HEK293 (cell line): ENCODE measurements around the gene HSPB2.

ENCODE experiments used
- CTCF ChIA-PET: fragments of 350-600 bp; formaldehyde crosslinking; extraction: SDS; loops from one replicate; lab custom pipeline; 2021; ENCODE audit warnings: antibody characterized with exemption; lab: Yijun Ruan, JAX
- POLR2A ChIA-PET: fragments of 300-600 bp; formaldehyde crosslinking; extraction: SDS; loops from one replicate; lab custom pipeline; 2020; ENCODE audit warnings: antibody characterized with exemption, inconsistent platforms; lab: Yijun Ruan, JAX
- H3K27ac ChIP-seq: fragments of 200-500 bp; sonication (Bioruptor generic); 2 replicates; pipeline ENCODE4 v1.5.1; 2014; ENCODE audit warnings: low read depth, low read length, control low read depth, inconsistent platforms; ENCODE audit errors: extremely low read depth
- H3K36me3 ChIP-seq, 2 experiments: fragments of 200-500 bp in 1 of 2; sonication (Bioruptor generic) in 1 of 2; 1 replicate in 1 of 2; 2 replicates in 1 of 2; pipeline ENCODE4 v1.5.1; 2014 to 2017; ENCODE audit warnings: inconsistent platforms in 2 of 2, low read length in 2 of 2; ENCODE audit not compliant: control insufficient read depth in 2 of 2, insufficient read depth in 1 of 2
- H3K4me1 ChIP-seq: fragments of 200-500 bp; sonication (Bioruptor generic); 2 replicates; pipeline ENCODE4 v1.5.1; 2014; ENCODE audit warnings: mild to moderate bottlenecking, low read length, inconsistent platforms; ENCODE audit not compliant: control insufficient read depth, insufficient read depth
- H3K4me3 ChIP-seq: 2 replicates; pipeline ENCODE4 v1.5.1; 2011; ENCODE audit warnings: low read depth, mild to moderate bottlenecking, control low read depth, low read length, moderate library complexity
- H3K9me3 ChIP-seq: fragments of 200-500 bp; sonication (Bioruptor generic); 2 replicates; pipeline ENCODE4 v1.5.1; 2014; ENCODE audit warnings: low read depth, low read length, inconsistent platforms; ENCODE audit not compliant: control insufficient read depth, insufficient read depth
- KLF16 ChIP-seq: fragments of 450-650 bp; formaldehyde crosslinking; IDR thresholded peaks from 2 replicates; pipeline ENCODE4 v1.5.1; 2017; ENCODE audit warnings: missing biosample characterization, missing genetic modification characterization
- OVOL3 ChIP-seq: fragments of 450-650 bp; formaldehyde crosslinking; IDR thresholded peaks from 2 replicates; pipeline ENCODE4 v1.5.1; 2016; ENCODE audit warnings: missing biosample characterization, missing genetic modification characterization
- SP2 ChIP-seq: fragments of 450-650 bp; formaldehyde crosslinking; IDR thresholded peaks from 2 replicates; pipeline ENCODE4 v1.5.1; 2016; ENCODE audit warnings: missing biosample characterization, missing genetic modification characterization
- ZBTB1 ChIP-seq: fragments of 450-650 bp; formaldehyde crosslinking; IDR thresholded peaks from 2 replicates; pipeline ENCODE4 v1.5.1; 2016; ENCODE audit warnings: missing biosample characterization, missing genetic modification characterization
- ZBTB11 ChIP-seq: fragments of 450-650 bp; formaldehyde crosslinking; conservative IDR thresholded peaks from 2 replicates; pipeline ENCODE4 v1.5.1; 2016; ENCODE audit warnings: low read depth, missing biosample characterization, missing genetic modification characterization
- ZBTB7A ChIP-seq: fragments of 450-650 bp; formaldehyde crosslinking; IDR thresholded peaks from 2 replicates; pipeline ENCODE4 v1.5.1; 2016; ENCODE audit warnings: low read depth, missing biosample characterization, missing genetic modification characterization
- ZBTB8A ChIP-seq: fragments of 450-650 bp; formaldehyde crosslinking; IDR thresholded peaks from 2 replicates; pipeline ENCODE4 v1.5.1; 2016; ENCODE audit warnings: missing biosample characterization, missing genetic modification characterization
- ZNF132 ChIP-seq: fragments of 450-650 bp; formaldehyde crosslinking; IDR thresholded peaks from 2 replicates; pipeline ENCODE4 v1.5.1; 2017; ENCODE audit warnings: missing biosample characterization, missing genetic modification characterization, borderline replicate concordance
- ZNF202 ChIP-seq: fragments of 450-650 bp; formaldehyde crosslinking; IDR thresholded peaks from 2 replicates; pipeline ENCODE4 v1.5.1; 2016; ENCODE audit warnings: missing biosample characterization, missing genetic modification characterization, borderline replicate concordance
- ZNF274 ChIP-seq, 2 experiments: fragments of 200-500 bp in 1 of 2; fragments of 450-650 bp in 1 of 2; sonication (Bioruptor generic) in 1 of 2; formaldehyde crosslinking in 1 of 2; IDR thresholded peaks; 2 replicates each; pipeline versions ENCODE4 v1.5.1 to v1.6.1; 2014 to 2016; ENCODE audit warnings: borderline replicate concordance in 1 of 2, inconsistent platforms in 1 of 2, low read length in 1 of 2, missing biosample characterization in 1 of 2, missing genetic modification characterization in 1 of 2
- ZNF335 ChIP-seq: fragments of 450-650 bp; formaldehyde crosslinking; conservative IDR thresholded peaks from 2 replicates; pipeline ENCODE4 v1.5.1; 2016; ENCODE audit warnings: missing biosample characterization, missing genetic modification characterization
- ZNF660 ChIP-seq: fragments of 450-650 bp; IDR thresholded peaks from 2 replicates; pipeline ENCODE4 v1.5.1; 2018; ENCODE audit warnings: missing biosample characterization, mild to moderate bottlenecking, missing genetic modification characterization
- ZNF677 ChIP-seq: fragments of 450-650 bp; IDR thresholded peaks from 2 replicates; pipeline ENCODE4 v1.5.0; 2018; ENCODE audit warnings: missing biosample characterization, mild to moderate bottlenecking, missing genetic modification characterization, moderate library complexity
- ZNF776 ChIP-seq: fragments of 450-650 bp; formaldehyde crosslinking; IDR thresholded peaks from 2 replicates; pipeline ENCODE4 v1.5.0; 2017; ENCODE audit warnings: missing biosample characterization, missing genetic modification characterization, borderline replicate concordance
- ZNF785 ChIP-seq: fragments of 450-650 bp; formaldehyde crosslinking; IDR thresholded peaks from 2 replicates; pipeline ENCODE4 v1.5.1; 2016; ENCODE audit warnings: missing biosample characterization, missing genetic modification characterization
- ZNF792 ChIP-seq: fragments of 450-650 bp; formaldehyde crosslinking; IDR thresholded peaks from 2 replicates; pipeline ENCODE4 v1.5.1; 2016; ENCODE audit warnings: missing biosample characterization, missing genetic modification characterization
- TF ChIP-seq, protein P1 (sequence below): fragments of 450-650 bp; formaldehyde crosslinking; IDR thresholded peaks from 2 replicates; pipeline ENCODE4 v1.5.1; 2016; ENCODE audit warnings: missing biosample characterization, missing genetic modification characterization, low read depth
- TF ChIP-seq, protein P2 (sequence below): fragments of 450-650 bp; formaldehyde crosslinking; IDR thresholded peaks from 2 replicates; pipeline ENCODE4 v1.5.1; 2016; ENCODE audit warnings: missing biosample characterization, missing genetic modification characterization
- TF ChIP-seq, protein P3 (sequence below): fragments of 450-650 bp; formaldehyde crosslinking; IDR thresholded peaks from 2 replicates; pipeline ENCODE4 v1.5.1; 2016; ENCODE audit warnings: missing biosample characterization, missing genetic modification characterization, borderline replicate concordance
- TF ChIP-seq, protein P4 (sequence below): fragments of 450-650 bp; formaldehyde crosslinking; IDR thresholded peaks from 2 replicates; pipeline ENCODE4 v1.5.1; 2016; ENCODE audit warnings: missing biosample characterization, missing genetic modification characterization
- TF ChIP-seq, protein P5 (sequence below): fragments of 450-650 bp; formaldehyde crosslinking; IDR thresholded peaks from 2 replicates; pipeline ENCODE4 v1.5.1; 2016; ENCODE audit warnings: missing biosample characterization, missing genetic modification characterization
- TF ChIP-seq, protein P6 (sequence below): sonication (generic); formaldehyde crosslinking; IDR thresholded peaks from 2 replicates; pipeline ENCODE4 v1.8.1; 2022; ENCODE audit warnings: mild to moderate bottlenecking, moderate library complexity, missing genetic modification reagents

The HSPB2 gene

DNA sequence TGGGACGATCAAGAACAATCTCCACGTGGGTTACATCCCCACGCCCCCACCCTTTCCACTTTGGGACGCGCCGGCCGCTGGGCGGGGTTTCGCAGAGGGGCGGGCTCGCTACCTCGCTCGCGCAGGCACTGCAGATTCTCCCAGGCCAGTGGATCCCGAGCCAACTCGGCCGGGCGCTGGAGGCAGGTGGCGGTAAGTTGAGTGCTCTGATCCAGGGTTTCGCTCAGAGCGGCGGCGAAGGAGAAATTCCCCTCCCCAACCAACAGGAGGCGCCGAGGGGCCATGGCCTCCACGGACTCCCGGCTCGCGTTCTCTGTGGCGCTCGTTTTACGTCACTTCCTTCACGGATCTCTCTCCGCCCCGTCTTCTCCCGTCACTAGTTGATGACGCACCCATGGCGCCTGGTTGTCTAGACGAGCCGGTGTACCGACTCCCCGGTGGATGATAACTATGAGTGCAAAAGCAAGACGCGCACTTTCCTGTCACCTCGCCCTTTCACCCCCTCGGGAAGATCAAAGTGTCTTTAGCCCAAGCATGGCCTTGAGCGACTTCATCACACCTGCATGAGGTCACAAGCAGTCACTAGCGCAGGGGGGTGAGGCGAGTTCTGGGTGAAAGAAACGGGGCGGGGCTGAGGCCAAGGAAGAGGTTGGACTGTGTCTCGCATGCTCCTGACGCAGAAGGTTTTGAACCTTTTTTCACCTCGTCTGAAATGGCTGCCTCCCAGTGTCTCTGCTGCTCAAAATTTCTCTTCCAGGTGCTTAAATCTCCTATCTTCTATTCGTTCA, 33.5 kb upstream of the HSPB2 start, which contains the start of the genes CFAP68 and FDXACB1:
Gene CFAP68, plus strand, starts transcription at position 693 of the 788 bp plus-strand sequence. Its CDS starts 20 bp downstream, at position 713.
Gene FDXACB1, minus strand, starts transcription at position 317 of the 788 bp plus-strand sequence. Its CDS starts 33 bp downstream, at position 284.
- H3K36me3 ChIP-seq, result peaks cover 0 to 16% of the 10 kb centered on the region in 2 experiments; a peak in 1 of 3 replicates
- H3K9me3 ChIP-seq, result no peaks in the 10 kb centered on the region
- ChIA-PET POLR2A (interaction anchor here (0.9 to 1.1 kb wide), 2 partner anchors 48 kb away, joined by 4 read pairs; no protein-coding TSS in a partner anchor), CTCF (interaction anchor here (0.6 to 2.0 kb wide), 4 partner anchors 33 to 245 kb away, joined by 3 to 19 read pairs (median 4); no protein-coding TSS in a partner anchor)
- H3K4me3 ChIP-seq, result peak within 1 kb of the TSS; percentile 65
- H3K4me1 ChIP-seq, result no peaks in the 10 kb centered on the region
- H3K27ac ChIP-seq, result peak within 1 kb of the TSS; percentile 52
- TF ChIP-seq, protein P1, sequence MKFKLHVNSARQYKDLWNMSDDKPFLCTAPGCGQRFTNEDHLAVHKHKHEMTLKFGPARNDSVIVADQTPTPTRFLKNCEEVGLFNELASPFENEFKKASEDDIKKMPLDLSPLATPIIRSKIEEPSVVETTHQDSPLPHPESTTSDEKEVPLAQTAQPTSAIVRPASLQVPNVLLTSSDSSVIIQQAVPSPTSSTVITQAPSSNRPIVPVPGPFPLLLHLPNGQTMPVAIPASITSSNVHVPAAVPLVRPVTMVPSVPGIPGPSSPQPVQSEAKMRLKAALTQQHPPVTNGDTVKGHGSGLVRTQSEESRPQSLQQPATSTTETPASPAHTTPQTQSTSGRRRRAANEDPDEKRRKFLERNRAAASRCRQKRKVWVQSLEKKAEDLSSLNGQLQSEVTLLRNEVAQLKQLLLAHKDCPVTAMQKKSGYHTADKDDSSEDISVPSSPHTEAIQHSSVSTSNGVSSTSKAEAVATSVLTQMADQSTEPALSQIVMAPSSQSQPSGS (tag by site-specific recombination), result peak; percentile 89
- TF ChIP-seq ZBTB7A (no peak), ZNF335 (tag by site-specific recombination) (peak; percentile 92), ZNF776 (no peak), ZNF792 (no peak), ZBTB1 (tag by site-specific recombination) (no peak), OVOL3 (tag by site-specific recombination) (no peak), ZNF677 (tag by site-specific recombination) (no peak), ZNF202 (no peak), SP2 (tag by site-specific recombination) (peak; percentile 80), ZNF274 (IDR thresholded peaks at IDR 0.05; ENCODE audit: low read length) (no peak), ZNF274 (tag by site-specific recombination; IDR thresholded peaks at IDR 0.05; ENCODE audit: borderline replicate concordance) (no peak), ZNF132 (no peak), KLF16 (tag by site-specific recombination) (no peak), ZNF785 (tag by site-specific recombination) (no peak), ZNF660 (tag by site-specific recombination) (no peak), ZBTB11 (tag by site-specific recombination) (peak; percentile 95), ZBTB8A (tag by site-specific recombination) (peak; percentile 31; the same call in 1 of the 2 replicates)
- TF ChIP-seq, protein P2, sequence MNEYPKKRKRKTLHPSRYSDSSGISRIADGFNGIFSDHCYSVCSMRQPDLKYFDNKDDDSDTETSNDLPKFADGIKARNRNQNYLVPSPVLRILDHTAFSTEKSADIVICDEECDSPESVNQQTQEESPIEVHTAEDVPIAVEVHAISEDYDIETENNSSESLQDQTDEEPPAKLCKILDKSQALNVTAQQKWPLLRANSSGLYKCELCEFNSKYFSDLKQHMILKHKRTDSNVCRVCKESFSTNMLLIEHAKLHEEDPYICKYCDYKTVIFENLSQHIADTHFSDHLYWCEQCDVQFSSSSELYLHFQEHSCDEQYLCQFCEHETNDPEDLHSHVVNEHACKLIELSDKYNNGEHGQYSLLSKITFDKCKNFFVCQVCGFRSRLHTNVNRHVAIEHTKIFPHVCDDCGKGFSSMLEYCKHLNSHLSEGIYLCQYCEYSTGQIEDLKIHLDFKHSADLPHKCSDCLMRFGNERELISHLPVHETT (tag by site-specific recombination), result peak; percentile 94
- TF ChIP-seq, protein P3, sequence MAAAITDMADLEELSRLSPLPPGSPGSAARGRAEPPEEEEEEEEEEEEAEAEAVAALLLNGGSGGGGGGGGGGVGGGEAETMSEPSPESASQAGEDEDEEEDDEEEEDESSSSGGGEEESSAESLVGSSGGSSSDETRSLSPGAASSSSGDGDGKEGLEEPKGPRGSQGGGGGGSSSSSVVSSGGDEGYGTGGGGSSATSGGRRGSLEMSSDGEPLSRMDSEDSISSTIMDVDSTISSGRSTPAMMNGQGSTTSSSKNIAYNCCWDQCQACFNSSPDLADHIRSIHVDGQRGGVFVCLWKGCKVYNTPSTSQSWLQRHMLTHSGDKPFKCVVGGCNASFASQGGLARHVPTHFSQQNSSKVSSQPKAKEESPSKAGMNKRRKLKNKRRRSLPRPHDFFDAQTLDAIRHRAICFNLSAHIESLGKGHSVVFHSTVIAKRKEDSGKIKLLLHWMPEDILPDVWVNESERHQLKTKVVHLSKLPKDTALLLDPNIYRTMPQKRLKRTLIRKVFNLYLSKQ (tag by site-specific recombination), result no peak
- TF ChIP-seq, protein P4, sequence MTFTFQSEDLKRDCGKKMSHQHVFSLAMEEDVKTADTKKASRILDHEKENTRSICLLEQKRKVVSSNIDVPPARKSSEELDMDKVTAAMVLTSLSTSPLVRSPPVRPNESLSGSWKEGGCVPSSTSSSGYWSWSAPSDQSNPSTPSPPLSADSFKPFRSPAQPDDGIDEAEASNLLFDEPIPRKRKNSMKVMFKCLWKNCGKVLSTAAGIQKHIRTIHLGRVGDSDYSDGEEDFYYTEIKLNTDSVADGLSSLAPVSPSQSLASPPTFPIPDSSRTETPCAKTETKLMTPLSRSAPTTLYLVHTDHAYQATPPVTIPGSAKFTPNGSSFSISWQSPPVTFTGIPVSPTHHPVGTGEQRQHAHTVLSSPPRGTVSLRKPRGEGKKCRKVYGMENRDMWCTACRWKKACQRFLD (tag by site-specific recombination), result no peak
- TF ChIP-seq, protein P5, sequence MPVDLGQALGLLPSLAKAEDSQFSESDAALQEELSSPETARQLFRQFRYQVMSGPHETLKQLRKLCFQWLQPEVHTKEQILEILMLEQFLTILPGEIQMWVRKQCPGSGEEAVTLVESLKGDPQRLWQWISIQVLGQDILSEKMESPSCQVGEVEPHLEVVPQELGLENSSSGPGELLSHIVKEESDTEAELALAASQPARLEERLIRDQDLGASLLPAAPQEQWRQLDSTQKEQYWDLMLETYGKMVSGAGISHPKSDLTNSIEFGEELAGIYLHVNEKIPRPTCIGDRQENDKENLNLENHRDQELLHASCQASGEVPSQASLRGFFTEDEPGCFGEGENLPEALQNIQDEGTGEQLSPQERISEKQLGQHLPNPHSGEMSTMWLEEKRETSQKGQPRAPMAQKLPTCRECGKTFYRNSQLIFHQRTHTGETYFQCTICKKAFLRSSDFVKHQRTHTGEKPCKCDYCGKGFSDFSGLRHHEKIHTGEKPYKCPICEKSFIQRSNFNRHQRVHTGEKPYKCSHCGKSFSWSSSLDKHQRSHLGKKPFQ (tag by site-specific recombination), result 0 out of 2 replicates have a peak, but pooled peaks have one; percentile 18
- TF ChIP-seq, protein P6, sequence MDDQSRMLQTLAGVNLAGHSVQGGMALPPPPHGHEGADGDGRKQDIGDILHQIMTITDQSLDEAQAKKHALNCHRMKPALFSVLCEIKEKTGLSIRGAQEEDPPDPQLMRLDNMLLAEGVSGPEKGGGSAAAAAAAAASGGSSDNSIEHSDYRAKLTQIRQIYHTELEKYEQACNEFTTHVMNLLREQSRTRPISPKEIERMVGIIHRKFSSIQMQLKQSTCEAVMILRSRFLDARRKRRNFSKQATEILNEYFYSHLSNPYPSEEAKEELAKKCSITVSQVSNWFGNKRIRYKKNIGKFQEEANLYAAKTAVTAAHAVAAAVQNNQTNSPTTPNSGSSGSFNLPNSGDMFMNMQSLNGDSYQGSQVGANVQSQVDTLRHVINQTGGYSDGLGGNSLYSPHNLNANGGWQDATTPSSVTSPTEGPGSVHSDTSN (CRISPR knock-in tag), result peak; percentile 63; the same call in 1 of the 2 replicates
